Activated naive CD4-positive, alpha-beta T cell (primary cell): Measurements from ENCODE around the gene SEC16A.

Source experiments
- DNase-seq, 4 experiments: peaks; one replicate each; lab custom pipeline; 2025; lab: John Stamatoyannopoulos, UW

SEC16A gene

GRCh38 chr9:136465500-136466154, 17.2 kb downstream of the SEC16A start:
- DNase-seq, result no peak

- DNase-seq, result no peak
Observed at GRCh38 chr9:136464241-136464640, 18.6 kb downstream of the SEC16A start.

- no peak for DNase-seq
Observed at GRCh38 chr9:136463578-136463977, 19.3 kb downstream of the SEC16A start.

GRCh38 chr9:136462664-136463063, 20.2 kb downstream of the SEC16A start:
- no peak for DNase-seq

GRCh38 chr9:136460772-136461325, 22.0 kb downstream of the SEC16A start:
- DNase-seq, result no peak

GRCh38 chr9:136459425-136459824, 23.4 kb downstream of the SEC16A start:
- no peak for DNase-seq

GRCh38 chr9:136457326-136457725, 25.5 kb downstream of the SEC16A start:
- DNase-seq, result no peak

GRCh38 chr9:136456258-136456657, 26.6 kb downstream of the SEC16A start:
- no peak for DNase-seq

- no peak for DNase-seq
Observed at GRCh38 chr9:136455043-136456002, 27.5 kb downstream of the SEC16A start.

- no peak for DNase-seq
Observed at GRCh38 chr9:136454026-136454796, 28.6 kb downstream of the SEC16A start.

- DNase-seq, result no peak
Observed at GRCh38 chr9:136453326-136453725, 29.5 kb downstream of the SEC16A start.

GRCh38 chr9:136451221-136451877, 31.5 kb downstream of the SEC16A start:
- no peak for DNase-seq

- DNase-seq, result no peak
Observed at GRCh38 chr9:136448655-136449054, 34.2 kb downstream of the SEC16A start.

GRCh38 chr9:136447173-136447778, 35.6 kb downstream of the SEC16A start:
- no peak for DNase-seq

GRCh38 chr9:136445799-136446198, 37.0 kb downstream of the SEC16A start:
- DNase-seq, result no peak

- DNase-seq, result no peak
Observed at GRCh38 chr9:136444102-136444501, 38.7 kb downstream of the SEC16A start.

- DNase-seq, result no peak
Observed at GRCh38 chr9:136443687-136444086, 39.2 kb downstream of the SEC16A start.

- no peak for DNase-seq
Observed at GRCh38 chr9:136443087-136443486, 39.8 kb downstream of the SEC16A start.

GRCh38 chr9:136442265-136442664, 40.6 kb downstream of the SEC16A start:
- DNase-seq, result no peak

GRCh38 chr9:136441681-136442245, 41.1 kb downstream of the SEC16A start:
- no peak for DNase-seq

GRCh38 chr9:136441191-136441680, 41.6 kb downstream of the SEC16A start:
- no peak for DNase-seq
